ENCODE data around the gene WFDC11. TPM values are rescaled to one million over a fixed set of nuclear protein-coding genes. Genes with fewer than 3 reads are reported as not detected.

Gene WFDC11
- not detected in 2 replicates for total RNA-seq

GRCh38 chr20:45670139-45670538 lies at the start of gene WFDC11:
TSS of gene WFDC11 (minus strand) at chr20:45670239. CDS start at chr20:45650600, 19,639 bp downstream.

GRCh38 chr20:45704969-45705637 lies 35.1 kb upstream of the WFDC11 start, which contains the start of gene WFDC10B:
TSS of gene WFDC10B (minus strand) at chr20:45705019. CDS start at chr20:45685992, 19,027 bp downstream.

GRCh38 chr20:45701873-45702272 lies 31.8 kb upstream of the WFDC11 start, which contains the start of gene WFDC13:
TSS of gene WFDC13 (plus strand) at chr20:45702038. CDS start at chr20:45702124, 86 bp downstream.

GRCh38 chr20:45631184-45631583 lies 38.9 kb downstream of the WFDC11 start, which contains the start of gene WFDC9:
TSS of gene WFDC9 (minus strand) at chr20:45631284. CDS start at chr20:45610181, 21,103 bp downstream.

GRCh38 chr20:45629496-45630100 lies 40.4 kb downstream of the WFDC11 start, which contains the start of gene WFDC10A:
TSS of gene WFDC10A (plus strand) at chr20:45629739. CDS start at chr20:45629814, 75 bp downstream.

Other genes with a start within 250 kb of the WFDC11 start
- gene WFDC2, start 200.5 kb downstream of the WFDC11 start, total RNA-seq: not detected in 2 replicates
- gene SPINT3, start 154.6 kb downstream of the WFDC11 start, total RNA-seq: not detected in 2 replicates
- not detected in 2 replicates for gene WFDC6, start 130.8 kb downstream of the WFDC11 start, total RNA-seq
- gene EPPIN, start 122.8 kb downstream of the WFDC11 start, total RNA-seq: not detected in 2 replicates
- not detected in 2 replicates for gene WFDC8, start 91.0 kb downstream of the WFDC11 start, total RNA-seq
- not detected in 2 replicates for gene WFDC10A, start 40.5 kb downstream of the WFDC11 start, total RNA-seq
- gene WFDC9, start 39.0 kb downstream of the WFDC11 start, total RNA-seq: not detected in 2 replicates
- not detected in 2 replicates for gene WFDC13, start 31.8 kb upstream of the WFDC11 start, total RNA-seq
- gene WFDC10B, start 34.8 kb upstream of the WFDC11 start, total RNA-seq: not detected in 2 replicates
- gene SPINT4, start 52.1 kb upstream of the WFDC11 start, total RNA-seq: not detected in 2 replicates
- gene WFDC3, start 121.6 kb upstream of the WFDC11 start, total RNA-seq: 0.89 and 5.8 TPM in 2 replicates
- gene DNTTIP1, start 121.7 kb upstream of the WFDC11 start, total RNA-seq: 28.5 and 34.6 TPM in 2 replicates
- 85.6 and 91.8 TPM in 2 replicates for gene UBE2C, start 142.4 kb upstream of the WFDC11 start, total RNA-seq
- gene TNNC2, start 157.1 kb upstream of the WFDC11 start, total RNA-seq: not detected in 2 replicates
- 69.8 and 73.5 TPM in 2 replicates for gene SNX21, start 163.6 kb upstream of the WFDC11 start, total RNA-seq
- gene ACOT8, start 187.2 kb upstream of the WFDC11 start, total RNA-seq: 58.3 and 71.8 TPM in 2 replicates
- 2.6 and 5.1 TPM in 2 replicates for gene ZSWIM3, start 187.4 kb upstream of the WFDC11 start, total RNA-seq
- gene ZSWIM1, start 211.0 kb upstream of the WFDC11 start, total RNA-seq: 7.8 and 12.2 TPM in 2 replicates
- gene SPATA25, start 217.4 kb upstream of the WFDC11 start, total RNA-seq: not detected in 2 replicates
- gene NEURL2, start 221.0 kb upstream of the WFDC11 start, total RNA-seq: 1.2 and 6.4 TPM in 2 replicates
- gene CTSA, start 221.1 kb upstream of the WFDC11 start, total RNA-seq: 87.2 and 101 TPM in 2 replicates
- 36.3 and 43.6 TPM in 2 replicates for gene PLTP, start 241.9 kb upstream of the WFDC11 start, total RNA-seq

Measured in myometrial cell (primary cell).